Smooth muscle cell of the brain vasculature (primary cell): ENCODE data around the gene SOS2.
A peak's percentile ranks its signal among the peaks of the same experiment; 100 is the strongest.

Experiments used
- DNase-seq: peaks from one replicate; pipeline ENCODE4 v3.0.0-alpha.2; 2012; ENCODE audit warnings: low read depth, low spot score

The SOS2 gene

GRCh38 chr14:50116181-50116956 lies 115.0 kb downstream of the SOS2 start, which contains the start of gene VCPKMT:
Gene VCPKMT (minus strand): TSS chr14:50116572. CDS start chr14:50116552, 20 bp downstream.
- peak; percentile 73 for DNase-seq

- no peak for DNase-seq
Measured at GRCh38 chr14:50113381-50114035, 117.9 kb downstream of the SOS2 start.

- DNase-seq: no peak
Measured at GRCh38 chr14:50110323-50111037, 120.9 kb downstream of the SOS2 start.

- no peak for DNase-seq
Measured at GRCh38 chr14:50109342-50109741, 122.0 kb downstream of the SOS2 start.

- no peak for DNase-seq
Measured at GRCh38 chr14:50107850-50108249, 123.5 kb downstream of the SOS2 start.

GRCh38 chr14:50106178-50106577 lies 125.2 kb downstream of the SOS2 start:
- DNase-seq: no peak

GRCh38 chr14:50103558-50103957 lies 127.8 kb downstream of the SOS2 start:
- DNase-seq: no peak

- no peak for DNase-seq
Measured at GRCh38 chr14:50101417-50101816, 130.0 kb downstream of the SOS2 start.

- DNase-seq: no peak
Measured at GRCh38 chr14:50100805-50101204, 130.6 kb downstream of the SOS2 start.

- no peak for DNase-seq
Measured at GRCh38 chr14:50099335-50099734, 132.0 kb downstream of the SOS2 start.

GRCh38 chr14:50095895-50096294 lies 135.5 kb downstream of the SOS2 start:
- no peak for DNase-seq

GRCh38 chr14:50094056-50094755 lies 137.2 kb downstream of the SOS2 start:
- no peak for DNase-seq

GRCh38 chr14:50093496-50093895 lies 137.9 kb downstream of the SOS2 start:
- DNase-seq: no peak

- no peak for DNase-seq
Measured at GRCh38 chr14:50092006-50092555, 139.3 kb downstream of the SOS2 start.

GRCh38 chr14:50091240-50091913 lies 140.0 kb downstream of the SOS2 start:
- no peak for DNase-seq

- DNase-seq: no peak
Measured at GRCh38 chr14:50089208-50089607, 142.2 kb downstream of the SOS2 start.

- DNase-seq: no peak
Measured at GRCh38 chr14:50088731-50089130, 142.6 kb downstream of the SOS2 start.

- DNase-seq: no peak
Measured at GRCh38 chr14:50088117-50088515, 143.3 kb downstream of the SOS2 start.

- no peak for DNase-seq
Measured at GRCh38 chr14:50087341-50088116, 143.8 kb downstream of the SOS2 start.

GRCh38 chr14:50086321-50086711 lies 145.1 kb downstream of the SOS2 start:
- DNase-seq: no peak
